GM21360 (cell line): ENCODE measurements around the gene NPVF.
A peak's percentile ranks its signal among the peaks of the same experiment; 100 is the strongest.

Experiments used
- ATAC-seq: cut with Tn5 transposase; IDR thresholded peaks from one replicate; pipeline ENCODE4 v1.9.1; 2021; ENCODE audit warnings: mild to moderate bottlenecking, moderate library complexity; ENCODE audit not compliant: unreplicated experiment

Gene NPVF

GRCh38 chr7:25228386-25228785, at the start of gene NPVF:
Gene NPVF (minus strand): TSS chr7:25228486. CDS start chr7:25228439, 47 bp downstream.
- no peak for ATAC-seq

GRCh38 chr7:25272265-25272664, 44.0 kb upstream of the NPVF start:
- no peak for ATAC-seq

GRCh38 chr7:25263337-25263736, 35.1 kb upstream of the NPVF start:
- no peak for ATAC-seq

GRCh38 chr7:25262586-25262985, 34.3 kb upstream of the NPVF start:
- no peak for ATAC-seq

GRCh38 chr7:25261545-25262140, 33.4 kb upstream of the NPVF start:
- ATAC-seq, result no peak

- peak; percentile 76 for ATAC-seq
These were observed 32.7 kb upstream of the NPVF start for GRCh38 chr7:25260862-25261494.

- peak; percentile 63 for ATAC-seq
These were observed 31.4 kb upstream of the NPVF start for GRCh38 chr7:25259487-25260243.

GRCh38 chr7:25256333-25256819, 28.1 kb upstream of the NPVF start:
- ATAC-seq, result no peak

GRCh38 chr7:25255611-25256332, 27.5 kb upstream of the NPVF start:
- ATAC-seq, result no peak

- ATAC-seq, result no peak
These were observed 26.3 kb upstream of the NPVF start for GRCh38 chr7:25254604-25255003.

- ATAC-seq, result no peak
These were observed 25.4 kb upstream of the NPVF start for GRCh38 chr7:25253714-25254113.

GRCh38 chr7:25250386-25250785, 22.1 kb upstream of the NPVF start:
- no peak for ATAC-seq

GRCh38 chr7:25249772-25250171, 21.5 kb upstream of the NPVF start:
- ATAC-seq, result no peak

GRCh38 chr7:25246306-25246705, 18.0 kb upstream of the NPVF start:
- ATAC-seq, result no peak

GRCh38 chr7:25244254-25245033, 16.2 kb upstream of the NPVF start:
- no peak for ATAC-seq

GRCh38 chr7:25242678-25243077, 14.4 kb upstream of the NPVF start:
- ATAC-seq, result no peak

GRCh38 chr7:25240896-25241295, 12.6 kb upstream of the NPVF start:
- no peak for ATAC-seq

GRCh38 chr7:25240340-25240739, 12.1 kb upstream of the NPVF start:
- no peak for ATAC-seq

GRCh38 chr7:25239888-25240287, 11.6 kb upstream of the NPVF start:
- ATAC-seq, result no peak

GRCh38 chr7:25238066-25238725, 9.9 kb upstream of the NPVF start:
- ATAC-seq, result no peak
